ENCODE data around the gene BAD.

The BAD gene

DNA sequence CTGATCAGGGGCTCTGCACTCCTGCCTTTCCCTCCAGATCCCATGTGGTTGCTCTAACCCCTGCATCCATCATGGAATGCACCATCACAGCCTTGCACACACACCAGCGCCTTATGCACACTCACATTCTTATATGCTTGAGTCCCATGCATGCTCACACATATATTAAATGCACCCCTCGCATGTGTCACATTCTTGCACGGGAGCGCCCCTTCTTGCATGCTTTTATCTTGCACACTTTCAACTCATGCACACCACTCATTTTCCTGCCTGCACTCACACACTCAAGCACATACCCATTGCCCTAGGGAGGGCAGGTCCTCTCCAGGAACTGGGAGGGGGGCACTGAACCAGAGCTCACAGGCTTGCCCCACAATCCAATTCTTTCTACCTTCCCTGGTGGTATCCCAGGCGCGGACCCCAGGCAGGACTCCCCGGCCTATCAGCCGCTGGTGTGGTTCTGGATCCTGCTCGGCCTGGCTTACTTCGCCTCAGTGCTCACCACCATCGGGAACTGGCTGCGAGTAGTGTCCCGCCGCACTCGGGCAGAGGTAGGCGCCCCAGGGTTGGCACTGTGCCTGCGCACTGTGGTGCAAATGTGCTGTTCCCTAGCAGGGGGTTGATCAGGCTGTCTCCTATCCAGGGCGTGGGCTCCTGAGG, 13.4 kb upstream of the BAD start:
- ATAC-seq, result no peak
- TF ChIP-seq TOX (CRISPR knock-in tag; IDR thresholded peaks at IDR 0.05; ENCODE audit: borderline replicate concordance), result no peak
- TF ChIP-seq, protein P1, sequence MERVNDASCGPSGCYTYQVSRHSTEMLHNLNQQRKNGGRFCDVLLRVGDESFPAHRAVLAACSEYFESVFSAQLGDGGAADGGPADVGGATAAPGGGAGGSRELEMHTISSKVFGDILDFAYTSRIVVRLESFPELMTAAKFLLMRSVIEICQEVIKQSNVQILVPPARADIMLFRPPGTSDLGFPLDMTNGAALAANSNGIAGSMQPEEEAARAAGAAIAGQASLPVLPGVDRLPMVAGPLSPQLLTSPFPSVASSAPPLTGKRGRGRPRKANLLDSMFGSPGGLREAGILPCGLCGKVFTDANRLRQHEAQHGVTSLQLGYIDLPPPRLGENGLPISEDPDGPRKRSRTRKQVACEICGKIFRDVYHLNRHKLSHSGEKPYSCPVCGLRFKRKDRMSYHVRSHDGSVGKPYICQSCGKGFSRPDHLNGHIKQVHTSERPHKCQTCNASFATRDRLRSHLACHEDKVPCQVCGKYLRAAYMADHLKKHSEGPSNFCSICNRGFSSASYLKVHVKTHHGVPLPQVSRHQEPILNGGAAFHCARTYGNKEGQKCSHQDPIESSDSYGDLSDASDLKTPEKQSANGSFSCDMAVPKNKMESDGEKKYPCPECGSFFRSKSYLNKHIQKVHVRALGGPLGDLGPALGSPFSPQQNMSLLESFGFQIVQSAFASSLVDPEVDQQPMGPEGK (CRISPR knock-in tag; IDR thresholded peaks at IDR 0.05; ENCODE audit: borderline replicate concordance), result no peak
- no peak for TF ChIP-seq ESRRG (CRISPR knock-in tag; IDR thresholded peaks at IDR 0.05)
- no peak for TF ChIP-seq ISL1 (CRISPR knock-in tag; IDR thresholded peaks at IDR 0.05)
- TF ChIP-seq ZC3H10 (CRISPR knock-in tag; IDR thresholded peaks at IDR 0.05), result no peak
- TF ChIP-seq BACH2 (CRISPR knock-in tag; IDR thresholded peaks at IDR 0.05; ENCODE audit: borderline replicate concordance), result no peak
- TF ChIP-seq, protein P2, sequence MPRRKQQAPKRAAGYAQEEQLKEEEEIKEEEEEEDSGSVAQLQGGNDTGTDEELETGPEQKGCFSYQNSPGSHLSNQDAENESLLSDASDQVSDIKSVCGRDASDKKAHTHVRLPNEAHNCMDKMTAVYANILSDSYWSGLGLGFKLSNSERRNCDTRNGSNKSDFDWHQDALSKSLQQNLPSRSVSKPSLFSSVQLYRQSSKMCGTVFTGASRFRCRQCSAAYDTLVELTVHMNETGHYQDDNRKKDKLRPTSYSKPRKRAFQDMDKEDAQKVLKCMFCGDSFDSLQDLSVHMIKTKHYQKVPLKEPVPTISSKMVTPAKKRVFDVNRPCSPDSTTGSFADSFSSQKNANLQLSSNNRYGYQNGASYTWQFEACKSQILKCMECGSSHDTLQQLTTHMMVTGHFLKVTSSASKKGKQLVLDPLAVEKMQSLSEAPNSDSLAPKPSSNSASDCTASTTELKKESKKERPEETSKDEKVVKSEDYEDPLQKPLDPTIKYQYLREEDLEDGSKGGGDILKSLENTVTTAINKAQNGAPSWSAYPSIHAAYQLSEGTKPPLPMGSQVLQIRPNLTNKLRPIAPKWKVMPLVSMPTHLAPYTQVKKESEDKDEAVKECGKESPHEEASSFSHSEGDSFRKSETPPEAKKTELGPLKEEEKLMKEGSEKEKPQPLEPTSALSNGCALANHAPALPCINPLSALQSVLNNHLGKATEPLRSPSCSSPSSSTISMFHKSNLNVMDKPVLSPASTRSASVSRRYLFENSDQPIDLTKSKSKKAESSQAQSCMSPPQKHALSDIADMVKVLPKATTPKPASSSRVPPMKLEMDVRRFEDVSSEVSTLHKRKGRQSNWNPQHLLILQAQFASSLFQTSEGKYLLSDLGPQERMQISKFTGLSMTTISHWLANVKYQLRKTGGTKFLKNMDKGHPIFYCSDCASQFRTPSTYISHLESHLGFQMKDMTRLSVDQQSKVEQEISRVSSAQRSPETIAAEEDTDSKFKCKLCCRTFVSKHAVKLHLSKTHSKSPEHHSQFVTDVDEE (CRISPR knock-in tag; IDR thresholded peaks at IDR 0.05), result no peak
- TF ChIP-seq GLIS3 (CRISPR knock-in tag; IDR thresholded peaks at IDR 0.05), result no peak
- no peak for TF ChIP-seq OSR1 (CRISPR knock-in tag; IDR thresholded peaks at IDR 0.05)

DNA sequence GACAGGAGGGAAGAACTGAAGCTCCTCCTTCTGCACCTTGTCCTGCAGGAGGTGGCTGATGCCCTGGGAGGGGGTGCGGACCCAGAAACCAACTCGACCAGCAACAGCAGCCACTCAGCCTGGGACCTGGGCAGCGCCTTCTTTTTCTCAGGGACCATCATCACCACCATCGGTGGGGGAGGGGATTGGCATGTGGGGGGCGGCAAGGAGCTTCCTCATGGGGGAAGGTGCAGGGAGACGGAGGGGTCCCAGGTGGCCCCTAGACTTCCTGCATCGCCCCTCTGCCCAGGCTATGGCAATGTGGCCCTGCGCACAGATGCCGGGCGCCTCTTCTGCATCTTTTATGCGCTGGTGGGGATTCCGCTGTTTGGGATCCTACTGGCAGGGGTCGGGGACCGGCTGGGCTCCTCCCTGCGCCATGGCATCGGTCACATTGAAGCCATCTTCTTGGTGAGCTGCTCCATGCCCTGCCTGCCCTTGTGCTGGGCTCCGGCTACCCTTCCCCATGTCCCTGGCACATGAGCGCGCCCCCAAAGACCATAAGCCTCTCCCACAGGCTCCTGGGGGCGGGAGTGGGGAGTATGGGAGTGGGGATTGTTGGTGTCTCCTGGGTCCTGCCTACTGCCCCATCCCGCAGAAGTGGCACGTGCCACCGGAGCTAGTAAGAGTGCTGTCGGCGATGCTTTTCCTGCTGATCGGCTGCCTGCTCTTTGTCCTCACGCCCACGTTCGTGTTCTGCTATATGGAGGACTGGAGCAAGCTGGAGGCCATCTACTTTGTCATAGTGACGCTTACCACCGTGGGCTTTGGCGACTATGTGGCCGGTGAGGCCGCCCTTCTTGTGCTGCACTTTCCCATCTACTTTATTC, 12.6 kb upstream of the BAD start:
- no peak for ATAC-seq
- TF ChIP-seq ZFP30 (CRISPR knock-in tag; IDR thresholded peaks at IDR 0.05) (no peak), ARNTL (CRISPR knock-in tag; IDR thresholded peaks at IDR 0.05; ENCODE audit: borderline replicate concordance, low read depth) (no peak), CSDC2 (CRISPR knock-in tag; IDR thresholded peaks at IDR 0.05) (no peak), SNAI2 (CRISPR knock-in tag; IDR thresholded peaks at IDR 0.05) (no peak), ZFP3 (CRISPR knock-in tag; IDR thresholded peaks at IDR 0.05) (no peak), OSR1 (CRISPR knock-in tag; IDR thresholded peaks at IDR 0.05) (no peak), ESRRG (CRISPR knock-in tag; IDR thresholded peaks at IDR 0.05) (no peak), TOX (CRISPR knock-in tag; IDR thresholded peaks at IDR 0.05; ENCODE audit: borderline replicate concordance) (no peak)
- TF ChIP-seq, protein P3, sequence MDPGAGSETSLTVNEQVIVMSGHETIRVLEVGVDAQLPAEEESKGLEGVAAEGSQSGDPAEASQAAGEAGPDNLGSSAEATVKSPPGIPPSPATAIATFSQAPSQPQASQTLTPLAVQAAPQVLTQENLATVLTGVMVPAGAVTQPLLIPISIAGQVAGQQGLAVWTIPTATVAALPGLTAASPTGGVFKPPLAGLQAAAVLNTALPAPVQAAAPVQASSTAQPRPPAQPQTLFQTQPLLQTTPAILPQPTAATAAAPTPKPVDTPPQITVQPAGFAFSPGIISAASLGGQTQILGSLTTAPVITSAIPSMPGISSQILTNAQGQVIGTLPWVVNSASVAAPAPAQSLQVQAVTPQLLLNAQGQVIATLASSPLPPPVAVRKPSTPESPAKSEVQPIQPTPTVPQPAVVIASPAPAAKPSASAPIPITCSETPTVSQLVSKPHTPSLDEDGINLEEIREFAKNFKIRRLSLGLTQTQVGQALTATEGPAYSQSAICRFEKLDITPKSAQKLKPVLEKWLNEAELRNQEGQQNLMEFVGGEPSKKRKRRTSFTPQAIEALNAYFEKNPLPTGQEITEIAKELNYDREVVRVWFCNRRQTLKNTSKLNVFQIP (CRISPR knock-in tag; IDR thresholded peaks at IDR 0.05; ENCODE audit: borderline replicate concordance, low read depth), result no peak
- TF ChIP-seq, protein P2 (CRISPR knock-in tag; IDR thresholded peaks at IDR 0.05), result no peak
- TF ChIP-seq, protein P1 (CRISPR knock-in tag; IDR thresholded peaks at IDR 0.05; ENCODE audit: borderline replicate concordance), result no peak

DNA sequence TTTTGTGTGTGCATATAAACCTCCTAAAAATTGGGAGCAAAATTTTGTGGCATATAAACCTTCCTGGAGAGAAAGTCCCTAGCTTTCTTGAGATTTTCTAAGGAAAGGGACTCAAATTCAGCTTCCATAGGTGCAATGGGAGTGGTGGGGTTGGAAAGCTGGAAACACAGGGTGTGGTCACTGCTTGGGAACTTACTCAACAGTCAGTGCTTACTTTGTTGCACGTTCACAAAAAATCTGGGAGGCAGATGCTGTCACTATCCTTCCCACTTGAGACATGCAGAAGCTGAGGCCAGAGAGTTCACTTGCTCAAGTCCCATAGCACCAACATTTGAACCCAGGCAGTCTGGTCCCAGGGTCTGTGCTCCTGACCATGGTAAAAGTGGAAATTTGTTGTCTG, 11.8 kb upstream of the BAD start:
- ATAC-seq, result no peak

More for the DNA sequence above, 11.8 kb upstream of the BAD start:
- TF ChIP-seq ZC3H10 (CRISPR knock-in tag; IDR thresholded peaks at IDR 0.05) (no peak), ISL1 (CRISPR knock-in tag; IDR thresholded peaks at IDR 0.05) (no peak), SNAI2 (CRISPR knock-in tag; IDR thresholded peaks at IDR 0.05) (no peak), PPARA (CRISPR knock-in tag; IDR thresholded peaks at IDR 0.05; ENCODE audit: borderline replicate concordance) (no peak), ARNTL (CRISPR knock-in tag; IDR thresholded peaks at IDR 0.05; ENCODE audit: borderline replicate concordance, low read depth) (no peak)
- TF ChIP-seq, protein P2 (CRISPR knock-in tag; IDR thresholded peaks at IDR 0.05), result no peak
